Raji (cell line): ENCODE measurements around the gene CILP2.

ENCODE experiments used
- POLR2A ChIP-seq: IDR thresholded peaks from 2 replicates; pipeline ENCODE4 v1.6.1; 2011; ENCODE audit warnings: low read depth, low read length, control low read depth; ENCODE audit not compliant: insufficient read depth

The CILP2 gene, protein sequence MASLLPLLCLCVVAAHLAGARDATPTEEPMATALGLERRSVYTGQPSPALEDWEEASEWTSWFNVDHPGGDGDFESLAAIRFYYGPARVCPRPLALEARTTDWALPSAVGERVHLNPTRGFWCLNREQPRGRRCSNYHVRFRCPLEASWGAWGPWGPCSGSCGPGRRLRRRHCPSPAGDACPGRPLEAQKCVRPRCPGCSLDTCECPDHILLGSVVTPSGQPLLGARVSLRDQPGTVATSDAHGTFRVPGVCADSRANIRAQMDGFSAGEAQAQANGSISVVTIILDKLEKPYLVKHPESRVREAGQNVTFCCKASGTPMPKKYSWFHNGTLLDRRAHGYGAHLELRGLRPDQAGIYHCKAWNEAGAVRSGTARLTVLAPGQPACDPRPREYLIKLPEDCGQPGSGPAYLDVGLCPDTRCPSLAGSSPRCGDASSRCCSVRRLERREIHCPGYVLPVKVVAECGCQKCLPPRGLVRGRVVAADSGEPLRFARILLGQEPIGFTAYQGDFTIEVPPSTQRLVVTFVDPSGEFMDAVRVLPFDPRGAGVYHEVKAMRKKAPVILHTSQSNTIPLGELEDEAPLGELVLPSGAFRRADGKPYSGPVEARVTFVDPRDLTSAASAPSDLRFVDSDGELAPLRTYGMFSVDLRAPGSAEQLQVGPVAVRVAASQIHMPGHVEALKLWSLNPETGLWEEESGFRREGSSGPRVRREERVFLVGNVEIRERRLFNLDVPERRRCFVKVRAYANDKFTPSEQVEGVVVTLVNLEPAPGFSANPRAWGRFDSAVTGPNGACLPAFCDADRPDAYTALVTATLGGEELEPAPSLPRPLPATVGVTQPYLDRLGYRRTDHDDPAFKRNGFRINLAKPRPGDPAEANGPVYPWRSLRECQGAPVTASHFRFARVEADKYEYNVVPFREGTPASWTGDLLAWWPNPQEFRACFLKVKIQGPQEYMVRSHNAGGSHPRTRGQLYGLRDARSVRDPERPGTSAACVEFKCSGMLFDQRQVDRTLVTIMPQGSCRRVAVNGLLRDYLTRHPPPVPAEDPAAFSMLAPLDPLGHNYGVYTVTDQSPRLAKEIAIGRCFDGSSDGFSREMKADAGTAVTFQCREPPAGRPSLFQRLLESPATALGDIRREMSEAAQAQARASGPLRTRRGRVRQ

DNA sequence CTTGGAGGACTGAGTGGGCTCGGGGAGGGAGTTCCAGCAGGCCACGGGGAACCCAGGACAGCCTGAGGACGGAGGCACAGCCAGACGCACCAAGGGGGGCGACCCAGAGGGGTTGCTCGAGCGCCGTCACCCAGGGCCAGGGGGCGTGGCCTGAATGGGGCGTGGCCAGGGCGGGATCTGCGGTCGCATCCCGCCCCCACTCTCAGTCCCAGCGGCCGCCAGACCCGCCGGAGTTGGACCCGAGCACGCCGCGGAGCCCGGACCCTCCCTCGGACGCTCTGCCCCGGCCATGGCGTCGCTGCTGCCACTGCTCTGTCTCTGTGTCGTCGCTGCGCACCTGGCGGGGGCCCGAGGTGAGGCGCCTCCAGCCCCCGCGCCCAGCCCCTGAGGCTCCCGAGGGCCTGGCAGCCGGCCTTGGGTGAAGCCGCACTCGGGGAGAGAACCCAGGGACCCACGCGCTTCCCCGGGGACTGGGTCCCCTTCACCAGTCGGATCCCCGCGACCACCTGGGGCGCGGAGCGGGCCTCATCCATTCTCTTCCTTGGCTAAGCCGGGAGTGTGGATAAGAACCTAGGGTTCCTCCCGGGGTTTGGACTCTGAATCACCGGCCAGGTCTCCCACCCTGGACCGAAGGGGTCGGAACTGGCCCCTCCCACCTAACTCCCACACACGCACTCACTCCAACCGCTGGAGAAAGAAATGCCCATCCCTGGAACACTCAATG is at the start of gene CILP2:
Gene CILP2, plus strand, starts transcription at position 205 of the 724 bp plus-strand sequence. Its CDS starts 85 bp downstream, at position 290.
- TF ChIP-seq POLR2A = no peak

GRCh38 chr19:19488875-19489690 is 49.0 kb upstream of the CILP2 start:
- TF ChIP-seq POLR2A = no peak

DNA sequence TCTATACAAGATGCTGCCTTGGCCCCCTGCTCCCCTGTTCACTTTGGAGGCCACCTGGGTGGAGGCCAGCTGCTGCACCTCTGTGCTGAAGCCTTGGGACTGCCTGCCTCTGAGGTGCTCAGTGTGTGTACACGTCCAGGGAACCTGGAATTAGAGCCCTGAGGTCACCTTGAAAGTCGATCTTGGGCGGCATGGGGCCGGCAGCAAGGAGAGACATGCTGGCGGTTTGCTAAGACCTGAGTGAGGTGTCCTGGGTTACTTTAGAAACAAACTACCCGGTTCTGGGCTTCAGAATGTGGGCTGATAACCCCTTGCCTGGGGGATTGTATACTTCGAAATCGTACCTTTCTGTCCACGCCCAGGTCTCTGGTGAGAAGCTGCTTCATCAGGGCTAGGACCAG is 48.3 kb upstream of the CILP2 start:
- no peak for TF ChIP-seq POLR2A

DNA sequence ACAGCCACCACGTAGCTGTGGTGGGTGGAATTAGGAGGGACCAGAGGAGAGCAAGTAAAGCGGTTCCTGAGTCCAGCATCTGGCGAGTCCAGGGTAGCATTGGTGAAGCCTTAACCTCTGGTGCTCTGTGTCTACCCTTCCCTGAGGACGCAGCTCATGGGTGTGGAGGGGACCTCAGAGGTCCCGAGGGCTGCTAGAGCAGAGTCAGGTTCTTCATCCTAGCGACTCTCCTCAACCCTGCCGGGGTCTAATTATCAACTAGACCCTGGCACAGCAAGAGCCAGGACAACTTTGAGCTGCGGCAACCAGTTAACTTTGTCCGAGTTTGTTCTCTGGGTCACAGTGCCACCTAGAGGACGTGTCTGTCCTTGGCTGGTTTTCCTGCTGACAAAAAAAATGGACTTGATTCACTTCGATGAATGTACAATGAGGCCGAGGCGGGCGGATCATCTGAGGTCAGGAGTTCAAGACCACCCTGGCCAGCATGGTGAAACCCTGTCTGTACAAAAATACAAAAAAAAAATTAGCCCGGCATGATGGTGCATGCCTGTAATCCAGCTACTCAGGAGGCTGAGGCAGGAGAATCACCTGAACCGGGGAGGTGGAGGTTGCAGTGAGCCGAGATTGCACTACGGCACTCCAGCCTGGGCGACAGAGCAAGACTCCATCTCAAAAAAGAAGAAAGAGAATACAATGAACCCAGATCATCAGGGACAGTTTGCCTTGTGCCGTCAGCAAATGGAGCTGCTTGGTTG is 47.7 kb upstream of the CILP2 start:
- TF ChIP-seq POLR2A = no peak

DNA sequence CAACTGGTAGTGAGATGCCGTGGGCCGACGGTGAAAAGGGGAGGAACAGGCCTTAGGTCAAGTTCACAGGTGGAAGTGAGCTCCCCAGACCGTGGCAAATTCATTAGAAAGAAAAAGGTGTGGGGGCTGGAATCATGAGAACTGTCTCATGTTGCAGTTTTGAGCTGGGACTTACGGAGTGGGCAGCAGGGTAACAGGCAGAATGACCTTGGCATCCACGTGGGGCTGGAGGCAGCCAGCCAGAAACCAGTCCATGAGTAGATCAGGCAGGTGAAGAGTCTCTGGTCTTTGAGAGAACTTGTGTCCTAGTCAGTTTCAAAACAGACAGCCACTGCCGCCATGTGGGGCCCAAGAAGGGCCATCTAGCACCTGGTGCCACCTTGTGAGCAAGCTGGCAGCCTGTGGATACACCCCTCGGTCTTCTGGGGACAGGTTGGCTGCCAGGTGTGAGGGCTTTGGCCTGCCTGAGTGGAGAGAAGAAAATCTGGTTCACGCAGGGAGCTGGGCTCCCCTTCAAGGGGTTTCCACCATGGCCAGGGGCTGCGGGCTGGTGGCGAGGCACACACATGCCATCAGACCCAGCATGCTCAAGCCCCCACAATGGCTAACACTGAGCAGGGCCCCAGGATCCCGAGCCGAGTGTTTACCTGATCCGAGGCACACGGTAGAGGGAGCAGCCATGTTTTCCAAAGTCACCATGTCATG is 46.6 kb upstream of the CILP2 start:
- TF ChIP-seq POLR2A = no peak

DNA sequence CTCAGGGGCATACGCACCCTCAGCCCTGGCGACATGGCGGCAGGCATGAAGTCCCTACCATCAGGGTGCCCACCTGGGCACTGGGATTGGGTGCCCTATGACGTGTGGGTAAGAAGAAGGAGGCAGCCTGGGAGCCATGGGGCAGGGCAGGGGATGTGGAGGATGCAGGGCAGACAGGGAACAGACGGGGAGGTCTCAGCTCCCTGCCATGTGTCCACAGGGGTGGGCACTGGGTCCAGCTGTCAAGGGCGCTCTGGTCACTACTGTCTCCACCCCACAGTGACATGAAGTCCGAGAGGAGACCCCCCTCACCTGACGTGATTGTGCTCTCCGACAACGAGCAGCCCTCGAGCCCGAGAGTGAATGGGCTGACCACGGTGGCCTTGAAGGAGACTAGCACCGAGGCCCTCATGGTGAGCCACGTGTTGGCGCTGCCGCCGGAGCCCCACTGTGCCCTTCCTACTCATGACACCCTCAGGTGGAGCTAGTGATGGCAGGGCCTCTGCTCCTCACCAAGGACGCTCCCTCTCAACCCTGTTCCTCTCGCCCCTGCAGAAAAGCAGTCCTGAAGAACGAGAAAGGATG is 45.9 kb upstream of the CILP2 start:
- TF ChIP-seq POLR2A = no peak

- no peak for TF ChIP-seq POLR2A
Measured at GRCh38 chr19:19493841-19494546, 44.1 kb upstream of the CILP2 start.

GRCh38 chr19:19495614-19496603 is 42.2 kb upstream of the CILP2 start:
- TF ChIP-seq POLR2A = no peak

- no peak for TF ChIP-seq POLR2A
Measured at GRCh38 chr19:19498255-19498991, 39.6 kb upstream of the CILP2 start.

DNA sequence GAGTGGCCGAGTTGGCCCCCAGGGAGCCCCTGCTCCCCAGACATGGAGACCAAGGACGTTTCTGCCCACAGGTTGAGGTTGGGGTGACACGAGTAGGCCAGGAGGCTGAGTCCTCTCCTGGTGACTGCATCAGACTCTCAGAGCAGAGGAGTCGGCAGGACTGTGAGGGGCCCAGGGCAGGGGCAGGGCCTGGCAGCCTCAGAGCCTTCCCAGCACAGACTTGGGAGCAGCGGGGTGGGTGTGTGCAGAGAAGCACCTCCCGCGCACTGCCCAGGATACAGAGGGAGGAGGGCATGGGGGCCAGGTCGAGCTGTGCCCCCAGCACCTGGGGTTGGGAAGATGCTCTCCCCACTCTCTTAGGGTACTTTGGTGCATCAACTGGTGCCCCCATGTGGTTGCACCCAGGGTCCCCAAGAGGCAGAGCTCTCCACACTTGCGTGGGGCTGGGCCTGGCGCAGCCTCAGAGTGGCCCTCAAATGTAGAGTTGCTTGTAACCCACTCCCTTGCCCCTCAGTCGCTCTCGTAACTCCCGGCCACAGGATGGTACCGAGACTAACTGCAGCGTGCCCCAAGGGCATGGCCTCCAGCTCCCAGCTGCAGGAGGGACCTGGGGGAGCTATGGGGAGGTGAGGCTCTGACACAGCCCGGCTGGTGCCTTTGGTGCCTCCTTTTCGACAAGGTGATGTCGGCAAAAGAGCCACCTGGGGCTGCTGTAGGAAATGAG is 38.6 kb upstream of the CILP2 start:
- TF ChIP-seq POLR2A = no peak
